Activated T-helper 1 cell treated with anti-CD3 and anti-CD28 coated beads, Interleukin-2, amount 50 U/mL, for 16 hours (primary cell): Measurements from ENCODE around the gene FBXO42.
"Not testable (repeated sequence)": the region's sequence is repeated elsewhere in the genome, so short reads cannot be mapped to it uniquely, and the experiment has no call there.

Experiments used
- DNase-seq, 2 donors: peaks; one replicate each; pipeline ENCODE4 v3.0.0-alpha.2; 2020; ENCODE audit warnings: low read depth in 1 of 2, low spot score in 1 of 2

Gene FBXO42

DNA sequence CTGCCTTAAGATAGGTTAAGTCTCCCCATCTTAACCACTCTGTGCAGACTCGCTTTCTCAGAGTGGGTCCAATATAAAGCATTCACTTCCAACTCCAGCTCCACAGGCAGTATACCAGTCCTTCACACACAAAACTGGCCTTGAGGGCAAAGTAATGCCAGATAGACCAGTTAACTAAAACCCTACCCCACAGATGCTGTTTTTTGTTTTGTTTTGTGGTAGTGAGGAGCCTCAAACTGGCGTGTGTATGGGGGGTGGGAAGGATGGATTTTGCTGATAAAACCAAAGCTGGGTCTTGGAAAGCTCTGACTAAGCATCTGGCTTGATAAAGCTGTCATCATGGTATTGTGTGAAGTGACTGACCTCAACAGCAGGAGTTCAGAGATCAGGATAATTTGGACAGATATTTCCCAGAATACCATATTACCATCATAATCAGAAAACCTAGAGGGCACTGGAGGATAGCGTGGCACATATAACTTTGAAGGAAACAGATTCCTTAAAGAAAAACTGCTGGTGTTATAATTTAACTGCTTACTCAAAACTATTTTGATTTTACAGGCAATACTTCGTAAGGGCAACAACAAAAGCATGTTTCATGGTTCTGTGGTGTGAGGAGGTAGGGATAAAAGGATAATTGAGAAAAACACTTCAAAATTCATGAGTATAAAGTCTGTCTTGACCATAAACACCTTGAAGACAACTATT, 85.7 kb downstream of the FBXO42 start:
- no peak for DNase-seq

DNA sequence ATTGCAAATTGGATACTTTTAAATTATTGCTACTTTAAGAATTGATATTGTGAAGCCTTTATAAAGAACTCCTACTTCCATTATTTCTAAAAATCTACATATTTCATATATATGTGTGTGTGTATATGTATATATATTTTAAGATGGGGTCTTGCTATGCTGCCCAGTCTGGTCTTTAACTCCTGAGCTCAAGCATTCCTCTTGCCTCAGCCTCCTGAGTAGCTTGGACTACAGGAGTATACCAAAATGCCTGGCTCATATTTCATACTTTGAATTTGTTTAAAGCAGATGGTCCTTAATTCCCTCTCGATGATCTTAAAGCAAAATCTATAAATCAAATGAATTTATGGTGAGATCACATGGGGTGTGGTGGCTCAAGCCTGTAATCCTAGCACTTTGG, 90.2 kb downstream of the FBXO42 start:
- DNase-seq = no peak

DNA sequence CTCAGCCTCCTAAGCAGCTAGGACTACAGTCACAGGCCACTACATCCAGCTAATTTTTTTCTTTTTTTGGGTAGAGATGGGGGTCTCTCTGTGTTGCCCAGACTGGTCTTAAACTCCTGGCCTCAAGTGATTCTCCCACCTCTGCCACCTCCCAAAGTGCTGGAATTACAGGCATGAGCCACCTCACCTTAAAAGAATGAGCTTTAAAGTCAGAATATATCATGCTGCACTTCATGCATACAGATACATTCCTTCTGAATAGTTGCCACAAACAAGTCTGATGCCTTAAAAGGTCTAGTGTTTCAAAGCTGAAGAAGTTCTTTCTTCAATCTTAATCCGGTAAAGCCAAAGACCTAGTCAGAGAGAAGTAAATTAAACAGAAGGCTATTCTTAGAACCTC, 91.5 kb downstream of the FBXO42 start:
- no peak for DNase-seq

DNA sequence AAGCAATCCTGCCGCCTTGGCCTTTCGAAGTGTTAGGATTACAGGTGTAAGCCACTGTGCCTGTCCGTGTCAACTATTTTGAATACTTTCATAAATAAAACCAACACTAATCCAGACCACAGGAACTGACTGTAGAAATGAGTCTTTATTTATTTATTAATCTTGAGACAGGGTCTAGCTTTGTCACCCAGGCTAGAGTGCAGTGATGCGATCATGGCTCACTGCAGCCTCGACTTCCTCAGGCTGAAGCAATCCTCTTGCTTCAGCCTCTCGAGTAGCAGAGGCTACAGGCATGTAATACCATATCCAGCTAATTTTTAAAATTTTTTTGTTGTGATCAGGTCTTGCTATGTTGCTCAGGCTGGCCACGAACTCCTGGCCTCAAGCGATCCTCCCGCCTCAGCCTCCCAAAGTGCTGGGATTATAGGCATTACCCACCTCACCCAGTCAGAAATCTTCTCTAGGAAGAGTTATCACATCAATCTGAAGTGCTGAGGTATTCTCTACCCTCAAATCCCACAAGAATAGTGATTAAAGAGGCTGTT, 93.6 kb downstream of the FBXO42 start:
- no peak for DNase-seq

DNA sequence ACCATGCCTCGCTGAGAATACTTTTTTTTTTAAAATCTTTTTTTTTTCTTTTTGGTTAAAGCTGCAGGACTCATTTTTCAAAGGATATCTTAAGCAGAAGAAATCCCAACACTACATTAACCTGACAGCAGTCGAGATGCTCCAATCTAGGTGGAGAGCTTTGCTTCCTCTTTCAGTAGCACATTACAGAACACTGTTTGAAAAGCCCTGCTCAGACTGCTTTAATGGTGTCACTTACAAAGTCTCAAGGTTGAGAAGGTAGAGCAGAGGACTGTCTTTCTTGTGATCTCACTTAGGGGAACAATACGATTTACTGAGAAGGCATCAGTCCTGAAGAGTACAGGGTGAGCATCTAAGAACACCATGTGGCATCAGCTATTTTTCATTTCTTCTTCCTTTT, 94.3 kb downstream of the FBXO42 start:
- no peak for DNase-seq

DNA sequence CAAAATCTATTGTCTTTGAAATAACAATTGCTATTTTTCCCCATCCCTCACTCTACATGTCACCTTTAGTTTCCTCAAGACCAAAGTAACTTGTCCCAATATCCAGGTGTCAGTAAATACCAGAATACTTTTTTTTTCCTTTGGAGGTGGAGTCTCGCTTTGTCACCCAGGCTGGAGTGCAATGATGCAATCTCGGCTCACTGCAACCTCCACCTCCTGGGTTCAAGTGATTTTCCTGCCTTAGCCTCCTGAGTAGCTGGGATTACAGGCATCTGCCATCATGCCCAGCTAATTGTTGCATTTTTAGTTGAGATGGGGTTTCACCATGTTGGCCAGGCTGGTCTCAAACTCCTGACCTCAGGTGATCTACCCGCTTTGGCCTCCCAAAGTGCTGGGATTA, 94.7 kb downstream of the FBXO42 start:
- not testable (repeated sequence) for DNase-seq

DNA sequence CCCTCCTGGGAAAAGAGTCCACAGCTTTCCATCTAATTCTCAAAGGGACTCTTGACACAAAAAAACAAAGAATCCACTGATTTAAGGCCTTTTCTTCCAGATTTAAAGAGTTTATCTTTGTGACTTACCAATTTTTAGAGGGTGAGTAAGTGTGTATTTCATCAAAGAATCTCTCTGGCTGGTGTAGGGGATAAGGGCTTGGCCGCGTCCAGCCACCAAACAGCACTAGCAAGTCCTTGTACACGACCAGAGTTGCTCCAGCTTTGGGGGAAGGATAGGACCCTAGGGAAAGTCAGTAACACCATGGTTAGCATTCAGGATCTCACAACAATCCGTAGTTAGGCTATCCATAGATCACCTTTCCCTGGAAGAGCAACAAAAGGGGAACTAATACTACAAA, 95.8 kb downstream of the FBXO42 start:
- DNase-seq = no peak

DNA sequence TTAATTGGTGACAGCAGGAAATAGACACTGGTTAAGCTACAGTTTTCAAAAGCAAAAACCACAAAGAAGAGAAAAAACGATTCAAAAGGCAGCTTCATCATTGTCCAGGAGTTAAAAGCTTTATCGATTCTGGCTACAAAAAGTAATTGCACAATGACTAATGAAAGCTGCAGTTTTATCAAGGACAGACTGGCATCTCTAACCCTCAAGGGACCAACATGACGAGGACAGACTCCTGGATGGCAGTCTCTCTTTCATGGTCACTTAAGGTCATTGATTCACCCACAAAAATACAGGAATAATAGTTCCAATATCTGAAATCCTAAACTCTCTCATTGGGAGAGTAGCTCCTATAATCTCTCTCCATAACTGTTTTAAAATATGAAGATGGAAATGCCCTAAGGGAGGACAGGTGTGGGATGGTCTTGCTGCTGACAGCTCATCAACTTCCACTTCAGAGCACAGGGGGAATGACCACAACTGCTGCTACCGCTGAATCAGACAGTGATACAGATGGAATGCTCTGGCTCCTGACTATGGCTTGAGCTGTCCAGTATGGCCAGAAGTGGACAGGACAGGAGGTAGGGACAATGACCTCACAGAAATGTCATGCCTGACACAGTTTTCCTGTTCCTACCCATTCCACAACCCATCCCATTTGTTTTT, 97.9 kb downstream of the FBXO42 start:
- no peak for DNase-seq

DNA sequence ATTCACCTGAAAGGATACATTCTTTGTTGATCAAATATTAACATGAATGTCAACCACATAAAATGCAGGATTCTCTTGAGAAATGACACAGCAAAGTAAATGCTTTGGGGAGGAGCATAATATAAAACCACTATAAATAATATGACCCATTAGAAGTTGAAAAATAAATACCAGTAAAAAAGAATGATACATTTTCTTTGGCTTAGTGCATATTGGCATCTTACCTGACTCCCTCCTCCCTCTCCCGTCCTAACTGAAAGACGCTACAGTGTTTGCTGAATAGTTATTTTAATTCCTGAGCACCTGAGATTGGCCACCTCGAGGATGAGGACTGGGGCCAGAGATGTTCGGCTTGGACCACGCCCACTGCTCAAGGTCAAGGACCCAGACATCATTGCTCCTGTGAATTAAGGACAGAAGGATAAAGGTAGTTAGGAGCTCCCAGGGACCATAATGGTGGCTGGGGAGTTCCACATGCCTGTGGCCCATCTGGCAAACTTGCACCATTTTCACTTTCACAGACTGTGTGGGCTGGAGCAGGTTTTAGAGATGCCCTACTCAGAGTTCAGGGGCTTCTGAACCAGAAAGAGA, 98.9 kb downstream of the FBXO42 start:
- DNase-seq = no peak

DNA sequence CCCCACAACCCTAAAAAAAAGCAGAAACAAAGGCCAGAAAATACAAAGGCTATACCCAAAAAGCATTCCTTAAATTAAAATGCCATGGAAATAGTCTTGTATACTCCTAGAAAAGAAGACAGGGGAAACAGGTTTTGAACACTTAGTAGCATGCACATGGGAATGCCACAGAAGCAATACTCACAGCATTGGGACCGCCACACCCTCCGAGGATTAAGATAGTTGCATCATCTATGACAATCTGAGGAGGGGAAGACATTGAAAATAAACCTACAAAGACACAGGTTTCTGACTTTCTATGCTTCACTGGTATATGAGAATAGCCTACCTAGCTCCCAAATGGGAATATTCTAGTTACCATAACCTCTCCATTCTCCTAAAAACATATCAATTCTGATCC, 99.4 kb downstream of the FBXO42 start:
- DNase-seq = no peak

DNA sequence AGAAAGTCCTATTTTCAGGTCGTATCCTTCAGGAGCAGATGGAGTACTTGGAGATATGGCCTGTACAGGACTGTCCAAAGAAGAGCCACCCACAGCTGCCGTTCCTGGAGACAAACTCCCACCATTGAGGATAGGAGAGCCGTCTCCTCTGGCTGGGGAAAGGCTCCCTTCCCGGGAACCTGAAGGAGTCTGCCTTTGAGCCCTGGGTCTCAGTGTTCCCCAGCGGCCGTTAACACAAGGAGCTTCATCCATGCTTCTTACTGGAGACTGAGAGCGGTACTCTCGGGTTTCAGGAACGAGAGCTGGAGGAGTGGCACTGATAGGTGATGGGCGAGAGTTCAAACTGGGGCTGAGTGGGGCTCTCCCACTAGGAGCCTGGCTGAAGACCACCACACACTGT, 100.9 kb downstream of the FBXO42 start:
- DNase-seq = no peak

DNA sequence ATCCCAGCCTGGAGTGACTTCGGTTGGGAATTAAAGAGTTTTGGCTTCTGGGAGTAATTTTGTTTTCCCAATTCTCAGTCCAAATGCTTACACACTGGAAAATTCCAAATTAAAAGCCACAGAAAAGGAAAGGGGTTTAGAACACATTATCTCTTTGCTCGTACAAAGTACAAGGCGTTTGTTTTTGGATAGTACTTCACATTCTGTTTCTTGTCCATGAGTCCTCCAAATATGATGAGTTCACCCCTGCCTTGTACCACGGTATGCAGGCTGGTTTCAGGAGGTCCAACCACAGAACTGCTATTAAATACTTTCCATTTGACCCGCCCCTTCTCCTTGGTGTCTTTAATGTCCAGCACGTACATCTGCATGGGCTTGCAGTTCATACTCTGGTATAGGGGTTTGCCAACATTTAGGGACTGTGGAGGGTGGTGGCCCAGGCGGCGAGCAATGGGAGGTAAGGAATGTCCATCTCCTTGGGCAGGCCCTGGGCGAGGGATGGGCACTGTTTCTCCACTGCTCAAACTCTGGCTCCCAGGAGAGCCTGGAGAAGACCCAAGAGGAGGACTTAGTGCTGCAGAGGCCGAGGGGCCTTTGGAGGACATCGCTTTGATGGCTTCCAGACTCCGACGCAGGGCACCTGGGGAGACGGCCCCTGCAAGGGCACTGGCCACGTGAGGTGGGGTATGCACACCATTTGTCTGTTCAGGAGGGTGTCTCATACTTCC, 101.6 kb downstream of the FBXO42 start:
- DNase-seq = no peak

DNA sequence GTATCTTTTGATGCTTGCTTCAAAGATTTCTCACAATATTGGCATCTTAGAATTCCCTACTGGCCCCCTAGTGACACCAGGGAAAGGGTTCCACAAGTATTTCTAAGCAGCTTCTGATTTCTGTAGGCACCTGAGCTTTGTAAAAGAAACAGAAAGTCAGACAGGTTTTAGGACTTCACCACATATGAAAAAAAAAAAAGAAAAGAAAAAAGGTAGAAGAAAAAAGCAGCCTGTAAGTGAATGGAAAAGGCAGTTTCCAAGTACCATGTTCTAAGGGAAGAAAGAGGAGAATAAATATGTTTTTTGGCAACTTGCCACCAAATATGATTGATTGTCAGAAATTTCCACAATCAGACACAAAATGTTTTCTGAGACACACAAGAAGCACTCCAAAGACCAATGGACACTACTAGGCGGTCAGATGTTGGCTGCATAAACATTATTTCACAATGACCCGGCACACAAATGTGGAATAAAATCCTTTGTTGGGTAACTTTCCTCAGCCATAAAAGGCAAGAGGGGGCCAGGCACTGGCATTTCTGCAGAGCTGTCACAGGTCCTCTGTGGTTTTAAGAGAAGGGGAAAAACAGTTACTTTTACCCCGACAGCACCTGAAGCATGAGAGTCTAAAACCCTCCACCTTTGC, 102.6 kb downstream of the FBXO42 start:
- DNase-seq = no peak

DNA sequence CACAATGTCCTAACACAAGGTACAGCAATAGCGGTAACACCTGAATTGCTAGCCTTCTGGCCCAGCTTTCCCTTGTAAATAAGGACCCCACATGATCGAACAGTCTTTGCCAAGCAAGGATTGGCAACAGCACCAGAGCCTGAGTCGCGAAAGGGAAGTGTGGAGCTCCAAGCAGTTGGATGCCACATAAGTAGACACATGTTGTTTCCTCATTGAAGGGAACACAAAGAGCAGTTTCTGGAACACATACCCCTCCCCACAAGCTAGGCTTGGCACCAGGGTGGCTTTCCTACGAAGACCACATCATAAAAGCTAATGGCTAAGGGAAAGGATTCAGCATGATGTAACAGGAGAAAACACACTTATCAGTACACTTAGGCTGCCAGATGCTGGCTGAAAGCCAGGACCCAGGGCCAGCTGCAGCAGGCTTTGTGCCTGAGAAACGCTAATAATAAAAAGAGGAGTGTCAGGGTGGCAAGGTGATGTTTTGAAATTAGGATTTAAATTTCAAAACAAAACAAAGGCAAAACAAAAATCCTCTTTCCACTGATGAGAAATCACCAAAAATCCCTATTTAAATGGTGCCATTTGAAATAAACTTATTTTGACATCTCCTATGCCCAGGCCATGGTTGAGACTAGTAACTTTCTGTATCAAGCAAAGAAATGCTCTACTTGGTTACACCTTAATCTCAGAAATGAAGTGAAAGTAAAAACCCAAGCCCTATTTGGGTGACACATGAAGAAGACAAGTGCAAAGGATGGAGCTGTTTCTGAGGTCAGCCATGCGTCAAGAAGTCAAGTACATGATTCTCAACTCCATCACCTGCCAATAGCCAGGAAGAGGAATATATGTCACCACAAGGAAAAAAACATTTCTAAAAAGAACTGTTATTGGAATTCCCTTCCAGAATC, 103.4 kb downstream of the FBXO42 start:
- no peak for DNase-seq

DNA sequence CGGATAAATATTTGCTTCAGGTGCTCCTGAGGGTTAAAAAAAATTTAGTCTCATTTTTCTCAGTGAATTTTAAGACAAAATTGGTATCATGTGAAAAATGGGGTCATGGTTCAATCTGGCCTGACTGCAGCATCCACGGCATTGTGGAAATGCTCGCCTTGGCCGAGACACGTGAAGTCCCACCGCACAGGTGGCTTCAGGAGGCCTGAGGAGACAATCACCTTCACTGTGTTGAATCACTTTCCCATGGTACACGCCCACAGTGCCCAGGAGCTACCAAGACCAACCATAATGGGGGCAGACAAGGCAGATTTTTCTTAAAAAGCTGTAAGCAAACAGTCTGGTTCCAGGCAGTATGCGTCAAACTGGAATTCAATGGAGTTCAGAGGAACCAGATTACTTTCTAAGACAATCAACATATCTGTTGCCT, 104.3 kb downstream of the FBXO42 start:
- DNase-seq = no peak

DNA sequence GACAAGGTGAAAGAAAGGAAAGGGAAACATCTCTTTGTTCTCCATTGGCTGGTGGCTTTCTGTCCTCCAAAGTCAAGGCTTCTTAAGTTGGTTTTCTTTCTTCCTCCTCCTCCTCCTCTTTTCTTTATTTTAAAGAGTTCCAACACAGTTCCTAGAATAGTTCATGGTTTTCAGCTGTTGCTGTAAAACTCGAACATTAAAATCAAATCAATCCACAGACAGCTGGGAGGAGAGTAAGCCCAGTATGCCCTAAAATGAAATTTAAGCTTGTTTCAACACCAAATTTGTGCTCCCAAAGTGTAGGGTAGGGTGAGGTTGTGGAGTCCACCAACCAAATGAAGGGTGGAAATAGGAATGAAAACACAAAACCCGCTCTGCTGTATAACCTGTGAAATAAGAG, 104.8 kb downstream of the FBXO42 start:
- DNase-seq = no peak

DNA sequence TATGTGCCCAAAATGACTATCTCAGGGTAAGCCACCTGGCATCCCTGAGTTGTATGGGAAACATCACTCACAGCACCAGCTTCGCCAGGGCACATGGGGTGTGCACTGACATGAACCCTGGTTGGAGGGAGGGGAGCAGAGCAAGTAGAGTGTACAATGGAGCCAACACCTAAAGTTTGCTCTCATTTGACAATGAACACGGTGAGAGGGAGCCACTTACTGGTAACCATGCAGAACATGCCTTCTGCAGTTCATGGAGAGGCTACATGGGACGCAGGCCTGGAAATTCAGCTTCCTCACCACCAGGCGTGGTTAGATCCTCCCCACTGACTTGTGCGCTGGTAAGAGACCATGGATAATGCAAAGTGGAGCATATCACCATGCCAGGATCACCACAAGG, 105.3 kb downstream of the FBXO42 start:
- DNase-seq = no peak

DNA sequence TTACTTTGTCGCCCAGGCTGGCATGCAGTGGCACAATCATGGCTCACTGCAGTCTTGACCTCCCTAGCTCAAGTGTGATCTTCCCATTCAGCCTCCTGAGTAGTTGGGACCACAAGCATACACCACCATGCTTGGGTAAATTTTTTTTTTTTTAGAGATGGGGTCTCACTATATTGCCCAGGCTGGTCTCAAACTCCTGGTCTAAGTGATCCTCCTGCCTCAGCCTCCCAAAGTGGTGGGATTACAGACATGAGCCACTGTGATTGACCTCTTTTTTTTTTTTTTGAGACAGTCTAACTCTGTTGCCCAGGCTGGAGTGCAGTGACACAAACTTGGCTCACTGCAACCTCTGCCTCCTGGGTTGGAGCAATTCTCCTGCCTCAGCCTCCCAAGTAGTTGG, 106.0 kb downstream of the FBXO42 start:
- DNase-seq = not testable (repeated sequence)

DNA sequence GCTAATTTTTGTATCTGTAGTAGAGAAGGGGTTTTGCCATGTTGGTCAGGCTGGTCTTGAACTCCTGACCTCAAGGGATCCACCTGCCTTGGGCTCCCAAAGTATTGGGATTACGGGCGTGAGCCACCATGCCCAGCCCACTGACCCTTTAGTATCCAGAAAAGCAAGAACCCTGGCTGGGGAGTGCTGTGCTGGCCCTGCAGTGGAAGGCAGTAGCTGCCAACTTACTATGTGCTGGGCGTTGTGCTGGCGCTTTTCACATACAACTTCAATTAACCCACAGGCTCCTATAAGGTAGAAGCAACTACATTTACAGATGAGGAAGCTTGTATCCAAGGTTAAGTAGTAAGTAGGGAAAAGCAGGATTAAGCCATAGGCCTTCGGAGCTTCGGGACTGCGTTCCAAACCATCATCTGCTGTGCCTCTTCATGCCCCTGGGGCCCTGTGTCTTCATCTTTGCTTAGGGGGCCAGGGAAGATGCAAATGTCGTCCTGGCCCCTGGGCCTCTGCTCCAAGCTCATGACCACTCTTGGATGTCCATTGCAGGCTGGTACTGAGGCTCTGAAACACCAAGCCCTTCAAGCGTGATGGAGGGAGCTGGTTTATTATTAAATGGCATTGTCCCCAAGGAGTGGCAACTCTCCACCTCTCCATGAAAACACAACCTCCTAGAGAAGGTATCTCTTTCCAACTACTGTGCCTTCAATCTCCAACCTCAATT, 106.6 kb downstream of the FBXO42 start:
- DNase-seq = no peak
